ENCODE data around the gene FBXW4. TPM values are rescaled to one million over a fixed set of nuclear protein-coding genes. Genes with fewer than 3 reads are reported as not detected.

FBXW4 gene
- total and polyA plus RNA-seq, 10 of the 15 experiments (the other 5 are each of a cell fraction or from before 2014, with no cell fraction given) = 5.7 to 42.0 (median 27.5) TPM

DNA sequence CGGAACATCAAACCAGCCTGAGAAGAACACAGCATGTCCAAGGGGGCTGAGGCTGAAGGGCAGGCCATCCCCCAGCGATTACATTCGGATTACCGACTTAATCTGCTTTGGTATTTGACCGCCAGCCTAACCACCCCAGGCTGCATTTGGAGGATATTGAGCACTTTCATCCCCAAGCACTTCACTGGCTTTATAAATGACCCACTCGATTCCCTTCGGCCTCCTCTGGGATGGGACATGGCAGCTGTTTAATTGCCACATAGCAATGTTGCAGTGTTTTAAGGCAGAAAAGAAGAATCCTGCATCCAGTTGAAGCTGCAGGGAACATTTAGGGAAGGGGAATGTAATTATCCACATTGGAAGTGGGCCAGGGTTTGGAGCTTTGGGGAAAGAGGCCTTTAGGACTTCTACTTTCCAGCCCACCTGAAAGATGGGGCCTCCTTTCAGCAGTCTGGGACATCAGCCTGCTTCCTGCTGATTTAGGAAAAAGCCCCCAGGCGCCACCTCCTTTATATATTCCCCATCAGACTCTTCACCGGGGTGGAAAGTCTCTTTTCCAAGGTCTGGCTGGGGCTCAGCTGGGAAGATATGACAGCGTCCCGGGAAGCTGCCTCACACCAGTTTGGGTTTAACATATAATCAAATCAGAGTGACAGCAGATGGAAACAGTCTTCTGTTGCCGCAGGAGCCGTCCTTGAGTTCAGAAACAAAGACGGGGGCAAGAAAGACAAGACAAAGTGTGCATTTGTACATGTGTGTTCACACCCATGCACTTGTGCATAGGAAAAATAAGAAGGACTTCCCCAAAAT is 97.7 kb downstream of the FBXW4 start (continued):
- TF ChIP-seq CEBPB (IDR thresholded peaks at IDR 0.05; ENCODE audit: borderline replicate concordance in 1 of 2, low read depth in 2 of 2, low read length in 2 of 2) = no peak
- no peak for TF ChIP-seq SPI1 (IDR thresholded peaks at IDR 0.05; ENCODE audit: borderline replicate concordance, insufficient read depth, low read depth, low read length)
- no peak for TF ChIP-seq EZH2 (IDR thresholded peaks at IDR 0.05; ENCODE audit: borderline replicate concordance, control insufficient read depth, low read depth, low read length)
- TF ChIP-seq ZNF384 (IDR thresholded peaks at IDR 0.05; ENCODE audit: borderline replicate concordance, low read depth, low read length) = no peak
- TF ChIP-seq KDM1A (IDR thresholded peaks at IDR 0.05; ENCODE audit: borderline replicate concordance) = no peak
- TF ChIP-seq FOXK2 (IDR thresholded peaks at IDR 0.05) = no peak
- no peak for TF ChIP-seq POLR2A (IDR thresholded peaks at IDR 0.05; ENCODE audit: low read depth, low read length)
- TF ChIP-seq, protein P1, sequence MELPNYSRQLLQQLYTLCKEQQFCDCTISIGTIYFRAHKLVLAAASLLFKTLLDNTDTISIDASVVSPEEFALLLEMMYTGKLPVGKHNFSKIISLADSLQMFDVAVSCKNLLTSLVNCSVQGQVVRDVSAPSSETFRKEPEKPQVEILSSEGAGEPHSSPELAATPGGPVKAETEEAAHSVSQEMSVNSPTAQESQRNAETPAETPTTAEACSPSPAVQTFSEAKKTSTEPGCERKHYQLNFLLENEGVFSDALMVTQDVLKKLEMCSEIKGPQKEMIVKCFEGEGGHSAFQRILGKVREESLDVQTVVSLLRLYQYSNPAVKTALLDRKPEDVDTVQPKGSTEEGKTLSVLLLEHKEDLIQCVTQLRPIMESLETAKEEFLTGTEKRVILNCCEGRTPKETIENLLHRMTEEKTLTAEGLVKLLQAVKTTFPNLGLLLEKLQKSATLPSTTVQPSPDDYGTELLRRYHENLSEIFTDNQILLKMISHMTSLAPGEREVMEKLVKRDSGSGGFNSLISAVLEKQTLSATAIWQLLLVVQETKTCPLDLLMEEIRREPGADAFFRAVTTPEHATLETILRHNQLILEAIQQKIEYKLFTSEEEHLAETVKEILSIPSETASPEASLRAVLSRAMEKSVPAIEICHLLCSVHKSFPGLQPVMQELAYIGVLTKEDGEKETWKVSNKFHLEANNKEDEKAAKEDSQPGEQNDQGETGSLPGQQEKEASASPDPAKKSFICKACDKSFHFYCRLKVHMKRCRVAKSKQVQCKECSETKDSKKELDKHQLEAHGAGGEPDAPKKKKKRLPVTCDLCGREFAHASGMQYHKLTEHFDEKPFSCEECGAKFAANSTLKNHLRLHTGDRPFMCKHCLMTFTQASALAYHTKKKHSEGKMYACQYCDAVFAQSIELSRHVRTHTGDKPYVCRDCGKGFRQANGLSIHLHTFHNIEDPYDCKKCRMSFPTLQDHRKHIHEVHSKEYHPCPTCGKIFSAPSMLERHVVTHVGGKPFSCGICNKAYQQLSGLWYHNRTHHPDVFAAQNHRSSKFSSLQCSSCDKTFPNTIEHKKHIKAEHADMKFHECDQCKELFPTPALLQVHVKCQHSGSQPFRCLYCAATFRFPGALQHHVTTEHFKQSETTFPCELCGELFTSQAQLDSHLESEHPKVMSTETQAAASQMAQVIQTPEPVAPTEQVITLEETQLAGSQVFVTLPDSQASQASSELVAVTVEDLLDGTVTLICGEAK (IDR thresholded peaks at IDR 0.05; ENCODE audit: borderline replicate concordance) = no peak
- no peak for TF ChIP-seq TBL1XR1 (IDR thresholded peaks at IDR 0.05; ENCODE audit: low read depth, low read length)
- TF ChIP-seq, protein P2, sequence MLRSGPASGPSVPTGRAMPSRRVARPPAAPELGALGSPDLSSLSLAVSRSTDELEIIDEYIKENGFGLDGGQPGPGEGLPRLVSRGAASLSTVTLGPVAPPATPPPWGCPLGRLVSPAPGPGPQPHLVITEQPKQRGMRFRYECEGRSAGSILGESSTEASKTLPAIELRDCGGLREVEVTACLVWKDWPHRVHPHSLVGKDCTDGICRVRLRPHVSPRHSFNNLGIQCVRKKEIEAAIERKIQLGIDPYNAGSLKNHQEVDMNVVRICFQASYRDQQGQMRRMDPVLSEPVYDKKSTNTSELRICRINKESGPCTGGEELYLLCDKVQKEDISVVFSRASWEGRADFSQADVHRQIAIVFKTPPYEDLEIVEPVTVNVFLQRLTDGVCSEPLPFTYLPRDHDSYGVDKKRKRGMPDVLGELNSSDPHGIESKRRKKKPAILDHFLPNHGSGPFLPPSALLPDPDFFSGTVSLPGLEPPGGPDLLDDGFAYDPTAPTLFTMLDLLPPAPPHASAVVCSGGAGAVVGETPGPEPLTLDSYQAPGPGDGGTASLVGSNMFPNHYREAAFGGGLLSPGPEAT (IDR thresholded peaks at IDR 0.05; ENCODE audit: low read depth) = no peak

All from GM12878 (cell line).